H1 (cell line): ENCODE data around the gene CCBE1. TPM values are rescaled to one million over a fixed set of nuclear protein-coding genes. Genes with fewer than 3 reads are reported as not detected.
"Not testable (repeated sequence)": the region's sequence is repeated elsewhere in the genome, so short reads cannot be mapped to it uniquely, and the experiment has no call there.

Source experiments
- CTCF ChIA-PET: fragments of 300-600 bp; sonication (Branson Sonifier 250); formaldehyde crosslinking; loops from one replicate; lab custom pipeline; 2021; ENCODE audit not compliant: partially characterized antibody; lab: Charles Lee
- POLR2A ChIA-PET: fragments of 300-600 bp; sonication (Branson Sonifier 250); formaldehyde crosslinking; loops from one replicate; lab custom pipeline; 2021; ENCODE audit warnings: inconsistent platforms; ENCODE audit not compliant: partially characterized antibody; lab: Charles Lee
- DNase-seq, 2 experiments: peaks; one replicate each; pipeline versions ENCODE4 v3.0.0 to v3.0.0-alpha.2; 2010 to 2022; ENCODE audit warnings: low spot score in 2 of 2, low read depth in 1 of 2, mixed read lengths in 1 of 2
- FAIRE-seq: peaks from 2 replicates; lab custom pipeline; 2011; peaks lifted over from hg19 to GRCh38; lab: Jason Lieb, UNC
- H2AFZ ChIP-seq: 2 replicates; pipeline ENCODE4 v1.8.1; 2012; ENCODE audit warnings: low read length, inconsistent platforms
- H2AK5ac ChIP-seq: 2 replicates; pipeline ENCODE4 v1.6.1; 2013; ENCODE audit warnings: low read depth, low read length
- H2BK120ac ChIP-seq: replicated peaks from 2 replicates; pipeline ENCODE3; 2013; ENCODE audit warnings: low read depth, low read length, inconsistent platforms
- H2BK12ac ChIP-seq: 2 replicates; pipeline ENCODE4 v1.6.1; 2013; ENCODE audit warnings: low read depth, low read length
- H2BK15ac ChIP-seq: 2 replicates; pipeline ENCODE4 v1.6.1; 2013; ENCODE audit warnings: low read length
- H2BK20ac ChIP-seq: 2 replicates; pipeline ENCODE4 v1.6.1; 2013; ENCODE audit warnings: low read length
- H2BK5ac ChIP-seq: 2 replicates; pipeline ENCODE4 v1.6.1; 2013; ENCODE audit warnings: low read depth, low read length
- H3K14ac ChIP-seq: 2 replicates; pipeline ENCODE4 v1.6.1; 2013; ENCODE audit warnings: inconsistent platforms; ENCODE audit not compliant: insufficient read length
- H3K18ac ChIP-seq: 2 replicates; pipeline ENCODE4 v1.6.1; 2013; ENCODE audit warnings: low read length; ENCODE audit errors: extremely low read depth
- H3K23ac ChIP-seq: 2 replicates; pipeline ENCODE4 v1.6.1; 2013; ENCODE audit warnings: inconsistent platforms; ENCODE audit not compliant: insufficient read length
- H3K23me2 ChIP-seq: 2 replicates; pipeline ENCODE4 v1.6.1; 2013; ENCODE audit warnings: low read depth, low read length
- H3K27ac ChIP-seq: 2 replicates; pipeline ENCODE4 v1.6.1; 2011; ENCODE audit warnings: low read depth, low read length, inconsistent platforms
- H3K27me3 ChIP-seq, 4 experiments: replicated peaks in 1 of 4; 1 replicate in 1 of 4; 2 replicates in 3 of 4; pipeline versions ENCODE4 v1.6.1 to v1.8.1; 2011 to 2013; ENCODE audit warnings: low read length in 3 of 4, mild to moderate bottlenecking in 3 of 4, inconsistent platforms in 2 of 4, mixed read lengths in 2 of 4, moderate library complexity in 1 of 4; ENCODE audit not compliant: control insufficient read depth in 3 of 4, insufficient read depth in 3 of 4; ENCODE audit errors: extremely low read depth in 1 of 4
- H3K36me3 ChIP-seq, 4 experiments: 2 replicates each; pipeline versions ENCODE4 v1.6.1 to v1.8.1; 2011 to 2013; ENCODE audit warnings: mild to moderate bottlenecking in 4 of 4, low read length in 3 of 4, moderate library complexity in 2 of 4, control low read depth in 1 of 4, inconsistent platforms in 1 of 4; ENCODE audit not compliant: insufficient read depth in 4 of 4, control insufficient read depth in 2 of 4
- H3K4ac ChIP-seq: replicated peaks from 2 replicates; pipeline ENCODE3; 2013; ENCODE audit warnings: low read length, low read depth, mixed read lengths, inconsistent platforms; ENCODE audit not compliant: insufficient read length
- H3K4me1 ChIP-seq, 4 experiments: replicated peaks in 1 of 4; 1 replicate in 1 of 4; 2 replicates in 3 of 4; pipeline versions ENCODE4 v1.6.1 to v1.8.1; 2011 to 2013; ENCODE audit warnings: low read length in 3 of 4, inconsistent platforms in 2 of 4, mixed read lengths in 1 of 4; ENCODE audit not compliant: insufficient read depth in 4 of 4, control insufficient read depth in 3 of 4
- H3K4me2 ChIP-seq, 2 experiments: 2 replicates each; pipeline versions ENCODE4 v1.6.1 to v1.8.1; 2011 to 2013; ENCODE audit warnings: low read depth in 2 of 2, low read length in 2 of 2, control low read depth in 1 of 2, inconsistent platforms in 1 of 2, mild to moderate bottlenecking in 1 of 2; ENCODE audit not compliant: insufficient read depth in 1 of 2
- H3K4me3 ChIP-seq, 4 experiments: fragments of 200-600, 300-600 bp in 1 of 4; sonication (generic), shearing (Covaris generic), sonication (Bioruptor Twin) in 1 of 4; 2 replicates each; pipeline versions ENCODE4 v1.5.1 to v1.8.1; 2011 to 2016; ENCODE audit warnings: low read length in 4 of 4, low read depth in 3 of 4, control low read depth in 2 of 4, inconsistent platforms in 2 of 4, mild to moderate bottlenecking in 2 of 4, mixed read lengths in 1 of 4, moderate library complexity in 1 of 4; ENCODE audit not compliant: insufficient read depth in 2 of 4; ENCODE audit errors: extremely low read depth in 1 of 4
- H3K56ac ChIP-seq: replicated peaks from 2 replicates; pipeline ENCODE3; 2013; ENCODE audit warnings: low read depth, mild to moderate bottlenecking, mixed read lengths, low read length, inconsistent platforms; ENCODE audit not compliant: insufficient read length
- H3K79me1 ChIP-seq: 2 replicates; pipeline ENCODE4 v1.6.1; 2013; ENCODE audit warnings: low read depth, low read length, control low read depth
- H3K79me2 ChIP-seq, 2 experiments: 2 replicates each; pipeline versions ENCODE4 v1.6.1 to v1.8.1; 2012 to 2013; ENCODE audit warnings: low read length in 2 of 2, mild to moderate bottlenecking in 2 of 2, inconsistent platforms in 1 of 2; ENCODE audit not compliant: insufficient read depth in 2 of 2, control insufficient read depth in 1 of 2
- H3K9ac ChIP-seq, 4 experiments: replicated peaks in 1 of 4; 1 replicate in 1 of 4; 2 replicates in 3 of 4; pipeline versions ENCODE4 v1.6.1 to v1.8.1; 2011 to 2013; ENCODE audit warnings: low read depth in 3 of 4, low read length in 3 of 4, control low read depth in 2 of 4, mild to moderate bottlenecking in 2 of 4, moderate library complexity in 2 of 4, inconsistent platforms in 1 of 4; ENCODE audit errors: extremely low read depth in 1 of 4
- H3K9me3 ChIP-seq, 2 experiments: 2 replicates each; pipeline versions ENCODE4 v1.6.1 to v1.8.1; 2012 to 2013; ENCODE audit warnings: mild to moderate bottlenecking in 2 of 2, moderate library complexity in 2 of 2, control low read depth in 1 of 2, inconsistent platforms in 1 of 2, low read depth in 1 of 2, low read length in 1 of 2, mixed read lengths in 1 of 2; ENCODE audit not compliant: insufficient read depth in 2 of 2
- H4K20me1 ChIP-seq, 2 experiments: replicated peaks in 1 of 2; 2 replicates each; pipeline versions ENCODE3 to v1.8.1; 2011 to 2013; ENCODE audit warnings: inconsistent platforms in 2 of 2, low read length in 2 of 2, mild to moderate bottlenecking in 1 of 2; ENCODE audit not compliant: insufficient read depth in 2 of 2, control insufficient read depth in 1 of 2
- H4K5ac ChIP-seq: 2 replicates; pipeline ENCODE4 v1.6.1; 2013; ENCODE audit warnings: low read length, low read depth, mixed read lengths, inconsistent platforms; ENCODE audit not compliant: insufficient read length
- H4K8ac ChIP-seq: 2 replicates; pipeline ENCODE4 v1.8.0; 2013; ENCODE audit warnings: mild to moderate bottlenecking, moderate library complexity, low read length, inconsistent platforms; ENCODE audit not compliant: insufficient read depth; ENCODE audit errors: extremely low read depth
- H4K91ac ChIP-seq: replicated peaks from 2 replicates; pipeline ENCODE3; 2013; ENCODE audit warnings: low read length, mixed read lengths, inconsistent platforms; ENCODE audit not compliant: insufficient read length
- WGBS, 2 experiments: shearing (Covaris generic) in 1 of 2; methylation state at CpG; one replicate each; pipeline versions ENCODE4 v1.1.6 to v1.1.7; 2013 to 2015; ENCODE audit warnings: low lambda C conversion rate in 2 of 2, mixed read lengths in 2 of 2, inconsistent platforms in 1 of 2, low coverage in 1 of 2, missing lambda C conversion rate in 1 of 2; ENCODE audit not compliant: insufficient replicate concordance in 2 of 2, insufficient coverage in 1 of 2, insufficient read length in 1 of 2; ENCODE audit errors: extremely low coverage in 1 of 2, missing lambda C conversion rate in 1 of 2; 5-methylcytosine and 5-hydroxymethylcytosine counted together
- polyA plus RNA-seq, 7 experiments: library from polyadenylated mRNA; depleted of rRNA in 3 of 7; stranded (reverse) in 5 of 7; unstranded in 2 of 7; fragments of >200 nt in 5 of 7; fragments of 200-250 nt in 2 of 7; gene quantifications; 1 replicate in 5 of 7; 2 replicates in 1 of 7; 4 replicates in 1 of 7; pipeline versions ENCODE4 v1.2.1 to v1.2.3, GENCODE V29; 2011 to 2013; ENCODE audit warnings: missing spikeins in 2 of 7, mixed read lengths in 2 of 7
- total RNA-seq: library from RNA; stranded (reverse); fragmentation: NEBNext Ultra II Directional; extraction: Animal tissue kit (Norgen Biotek cat#: 25700); gene quantifications from 2 replicates; pipeline ENCODE4 v1.2.1, GENCODE V29; 2021

The CCBE1 gene
- total and polyA plus RNA-seq, 2 of the 8 experiments (the other 6 are each of a cell fraction or from before 2014, with no cell fraction given), result 2.1 to 2.6 TPM

- CTCF ChIA-PET, H3K23me2 ChIP-seq, H3K4me1 ChIP-seq, H3K4me3 ChIP-seq, H3K18ac ChIP-seq, H3K23ac ChIP-seq, H2AFZ ChIP-seq, H3K4ac ChIP-seq, H3K79me2 ChIP-seq, FAIRE-seq, H2AK5ac ChIP-seq, H4K20me1 ChIP-seq, H3K4me2 ChIP-seq, H3K9ac ChIP-seq, H3K27me3 ChIP-seq, H2BK15ac ChIP-seq, H2BK5ac ChIP-seq, H2BK120ac ChIP-seq, H4K91ac ChIP-seq, DNase-seq, H3K56ac ChIP-seq, H2BK20ac ChIP-seq, H3K79me1 ChIP-seq, H2BK12ac ChIP-seq, H3K9me3 ChIP-seq, POLR2A ChIA-PET, H3K14ac ChIP-seq, H3K27ac ChIP-seq, H4K5ac ChIP-seq, H3K36me3 ChIP-seq: not testable (repeated sequence)
- 77% methylated on average over 7 of the region's 7 CpGs; no CpG with 5 or more reads in 1 of the 2 experiments for WGBS, 2 experiments
- H4K8ac ChIP-seq, result 0 out of 2 replicates have a peak overlapping the region, but pooled peaks have one; percentile 35
Measured at GRCh38 chr18:59737335-59737734, 40.1 kb upstream of the CCBE1 start.
